GM19099 (cell line): ENCODE measurements around the gene OR1L8.
"Not testable (repeated sequence)": the region's sequence is repeated elsewhere in the genome, so short reads cannot be mapped to it uniquely, and the experiment has no call there.

Experiments used
- POLR2A ChIP-seq: IDR thresholded peaks from 3 replicates; pipeline ENCODE4 v1.6.1; 2011; ENCODE audit warnings: low read depth; ENCODE audit not compliant: insufficient read length; ENCODE audit errors: extremely low read depth

The OR1L8 gene

GRCh38 chr9:122583284-122583683, at the start of gene OR1L8:
OR1L8 (minus strand) TSS chr9:122583384; CDS start chr9:122568477, 14,907 bp downstream.
- not testable (repeated sequence) for TF ChIP-seq POLR2A

GRCh38 chr9:122619996-122620395, 36.8 kb upstream of the OR1L8 start:
- no peak for TF ChIP-seq POLR2A

- TF ChIP-seq POLR2A = no peak
Measured at GRCh38 chr9:122614362-122614761, 31.2 kb upstream of the OR1L8 start, which contains the start of gene OR1Q1. OR1Q1 (plus strand) TSS chr9:122614738; CDS start chr9:122614738, 0 bp downstream.

- TF ChIP-seq POLR2A = no peak
Measured at GRCh38 chr9:122609804-122610203, 26.6 kb upstream of the OR1L8 start.

GRCh38 chr9:122606587-122606986, 23.4 kb upstream of the OR1L8 start:
- TF ChIP-seq POLR2A = no peak

GRCh38 chr9:122605691-122606090, 22.5 kb upstream of the OR1L8 start:
- TF ChIP-seq POLR2A = no peak

- TF ChIP-seq POLR2A = no peak
Measured at GRCh38 chr9:122580360-122580759, 2.8 kb downstream of the OR1L8 start.

- TF ChIP-seq POLR2A = no peak
Measured at GRCh38 chr9:122579874-122580273, 3.3 kb downstream of the OR1L8 start.

- TF ChIP-seq POLR2A = no peak
Measured at GRCh38 chr9:122572456-122572855, 10.7 kb downstream of the OR1L8 start.

GRCh38 chr9:122567901-122568300, 15.3 kb downstream of the OR1L8 start:
- no peak for TF ChIP-seq POLR2A

- no peak for TF ChIP-seq POLR2A
Measured at GRCh38 chr9:122562134-122562760, 20.9 kb downstream of the OR1L8 start.

GRCh38 chr9:122561446-122561845, 21.7 kb downstream of the OR1L8 start:
- TF ChIP-seq POLR2A = no peak

- TF ChIP-seq POLR2A = no peak
Measured at GRCh38 chr9:122552812-122553211, 30.4 kb downstream of the OR1L8 start, which contains the start of gene OR1N2. OR1N2 (plus strand) TSS chr9:122553112; CDS start chr9:122553212, 100 bp downstream.

- no peak for TF ChIP-seq POLR2A
Measured at GRCh38 chr9:122551371-122551770, 31.8 kb downstream of the OR1L8 start.

GRCh38 chr9:122546196-122546595, 37.0 kb downstream of the OR1L8 start:
- no peak for TF ChIP-seq POLR2A

GRCh38 chr9:122538757-122539156, 44.4 kb downstream of the OR1L8 start:
- no peak for TF ChIP-seq POLR2A

- no peak for TF ChIP-seq POLR2A
Measured at GRCh38 chr9:122536134-122536533, 47.0 kb downstream of the OR1L8 start.
